HG03196 (cell line): Measurements from ENCODE around the gene ZER1.
"Not testable (repeated sequence)": the region's sequence is repeated elsewhere in the genome, so short reads cannot be mapped to it uniquely, and the experiment has no call there.

ENCODE experiments used
- ATAC-seq: cut with Tn5 transposase; IDR thresholded peaks from one replicate; pipeline ENCODE4 v1.9.1; 2021; ENCODE audit not compliant: unreplicated experiment

Gene ZER1

GRCh38 chr9:128788445-128788844 is 16.7 kb upstream of the ZER1 start:
- ATAC-seq: no peak

- no peak for ATAC-seq
These were observed 15.9 kb upstream of the ZER1 start for GRCh38 chr9:128787659-128788058.

- peak; percentile 83 for ATAC-seq
These were observed 15.2 kb upstream of the ZER1 start, which contains the start of gene TBC1D13 for GRCh38 chr9:128786681-128787601. Gene TBC1D13, plus strand, starts transcription at chr9:128787253. Its CDS starts 101 bp downstream, at chr9:128787354.

DNA sequence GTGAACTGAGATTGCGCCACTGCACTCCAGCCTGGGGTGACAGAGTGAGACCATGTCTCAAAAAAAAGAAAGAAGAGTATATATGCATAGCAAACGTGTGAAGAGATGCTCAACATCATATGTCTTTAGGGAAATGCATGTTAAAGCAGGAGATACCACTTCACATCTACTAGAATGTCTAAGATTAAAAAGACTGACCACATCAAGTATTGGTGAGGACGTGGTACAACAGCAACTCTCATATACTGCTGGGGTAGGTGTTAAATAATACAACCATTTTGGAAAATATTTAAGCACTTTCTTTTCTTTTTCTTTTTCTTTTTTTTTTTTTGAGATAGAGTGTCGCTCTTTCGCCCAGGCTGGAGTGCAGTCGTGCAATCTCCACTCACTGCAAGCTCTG is 13.7 kb upstream of the ZER1 start:
- no peak for ATAC-seq

DNA sequence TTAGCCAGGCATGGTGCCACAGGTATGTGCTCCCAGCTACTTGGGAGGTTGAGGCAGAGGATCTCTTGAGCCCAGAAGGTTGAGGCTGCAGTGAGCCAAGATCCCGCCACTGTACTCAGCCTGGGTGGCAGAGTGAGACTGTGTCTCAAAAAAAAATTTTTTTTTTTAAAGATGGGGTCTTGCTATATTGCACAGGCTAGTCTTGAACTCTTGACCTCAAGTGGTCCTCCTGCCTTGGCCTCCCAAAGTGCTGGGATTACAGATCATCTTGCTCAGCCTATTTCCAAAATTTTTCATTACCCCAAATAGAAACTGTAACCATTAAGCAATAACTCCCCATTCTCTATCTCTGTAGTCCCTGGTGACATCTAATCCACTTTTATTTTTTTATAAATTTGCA is 10.9 kb upstream of the ZER1 start:
- no peak for ATAC-seq

DNA sequence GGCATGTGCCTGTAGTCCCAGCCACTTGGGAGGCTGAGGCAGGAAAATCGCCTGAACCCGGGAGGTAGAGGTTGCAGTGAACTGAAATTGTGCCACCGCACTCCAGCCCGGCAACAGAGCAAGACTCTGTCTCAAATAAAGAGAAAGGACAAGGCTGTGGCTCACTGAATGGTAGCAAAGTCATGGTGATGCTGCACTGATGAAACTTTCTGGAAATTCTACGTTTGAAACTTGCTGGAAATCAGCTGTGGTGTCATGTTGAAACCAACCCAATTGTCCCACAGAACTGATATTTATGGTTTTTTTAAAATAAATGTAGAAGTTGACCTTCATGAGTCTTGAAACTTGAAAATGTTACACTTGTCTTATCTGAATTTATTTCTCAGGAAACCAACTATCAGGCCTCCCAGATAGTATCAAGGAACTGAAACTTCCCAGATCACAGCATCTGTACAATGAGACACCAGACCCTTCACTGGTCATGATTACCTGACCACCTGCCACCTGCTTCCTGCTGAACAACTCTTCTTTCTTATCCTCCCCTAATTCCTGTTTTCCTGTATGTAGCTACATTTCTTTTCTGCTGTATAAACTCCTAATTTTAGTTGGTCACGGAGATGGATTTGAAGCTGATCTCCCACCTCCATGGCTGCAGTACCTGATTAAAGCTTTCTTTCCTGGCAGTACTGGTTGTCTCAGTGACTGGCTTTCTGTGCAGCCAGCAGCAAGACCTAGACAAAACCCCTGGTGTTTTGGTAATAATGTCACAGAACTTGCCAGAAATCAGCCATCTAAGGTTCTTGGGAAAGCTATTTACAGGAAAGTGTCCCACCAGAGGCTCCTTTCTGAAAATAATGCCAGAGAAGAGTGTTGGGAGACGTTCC is 9.7 kb upstream of the ZER1 start:
- ATAC-seq: no peak

GRCh38 chr9:128780093-128780492 is 8.4 kb upstream of the ZER1 start:
- not testable (repeated sequence) for ATAC-seq

DNA sequence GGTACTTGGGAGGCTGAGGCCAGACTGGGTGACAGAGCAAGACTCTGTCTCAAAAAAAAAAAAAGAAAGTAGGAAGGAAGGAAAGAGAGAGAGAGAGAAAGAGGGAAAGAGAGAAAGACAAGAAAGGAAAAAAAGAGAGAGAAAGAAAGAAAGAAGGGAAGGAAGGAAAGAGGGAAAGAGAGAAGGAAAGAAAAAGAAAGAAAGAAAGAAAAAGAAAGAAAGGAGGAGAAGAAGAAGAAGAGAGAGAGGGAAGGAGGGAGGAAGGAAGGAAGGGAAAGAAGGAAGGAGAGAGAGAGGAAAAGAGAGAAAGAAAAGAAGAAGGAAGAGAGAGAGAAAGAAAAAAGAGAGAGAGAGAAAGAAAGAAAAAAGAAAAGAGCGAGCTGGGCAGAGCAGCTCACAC is 3.1 kb upstream of the ZER1 start:
- ATAC-seq: no peak

GRCh38 chr9:128773049-128773448 is 1.3 kb upstream of the ZER1 start:
- no peak for ATAC-seq

DNA sequence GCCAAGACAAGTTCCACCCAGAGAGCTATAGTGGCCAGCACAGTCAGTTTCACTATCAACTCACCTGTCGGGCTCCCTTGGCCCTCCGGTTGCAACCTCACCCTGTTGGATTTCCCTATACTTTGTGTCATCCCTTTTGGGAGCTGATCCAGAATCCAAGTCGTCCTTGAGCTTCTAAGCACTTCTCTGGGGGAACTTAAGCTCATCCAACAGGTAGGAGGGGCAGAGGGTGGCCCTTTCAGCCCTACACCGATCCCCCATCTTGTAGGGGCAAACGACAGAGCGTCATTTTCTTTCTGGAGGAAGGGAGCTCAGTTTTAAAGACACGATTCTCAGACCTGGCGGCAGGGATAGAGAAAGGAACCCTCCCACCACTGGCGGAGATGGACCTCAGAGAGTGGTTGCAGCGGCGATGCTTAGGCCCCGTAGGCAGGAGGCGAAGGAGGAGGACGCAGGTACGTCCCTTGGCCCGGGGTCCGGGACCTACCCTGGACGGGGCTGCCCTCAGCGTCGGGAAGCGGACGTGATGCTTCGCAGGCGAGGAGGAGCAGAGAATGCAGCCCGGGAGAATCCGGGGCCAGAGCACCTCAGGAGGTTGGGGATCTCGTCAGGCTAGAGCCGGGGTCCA is 519 bp downstream of the ZER1 start:
- peak; percentile 19 for ATAC-seq

GRCh38 chr9:128770286-128771030 is 1.3 kb downstream of the ZER1 start:
- ATAC-seq: no peak

GRCh38 chr9:128768606-128769005 is 3.1 kb downstream of the ZER1 start:
- ATAC-seq: no peak

- ATAC-seq: no peak
These were observed 6.2 kb downstream of the ZER1 start for GRCh38 chr9:128765499-128765898.

GRCh38 chr9:128764361-128764760 is 7.4 kb downstream of the ZER1 start:
- ATAC-seq: no peak

DNA sequence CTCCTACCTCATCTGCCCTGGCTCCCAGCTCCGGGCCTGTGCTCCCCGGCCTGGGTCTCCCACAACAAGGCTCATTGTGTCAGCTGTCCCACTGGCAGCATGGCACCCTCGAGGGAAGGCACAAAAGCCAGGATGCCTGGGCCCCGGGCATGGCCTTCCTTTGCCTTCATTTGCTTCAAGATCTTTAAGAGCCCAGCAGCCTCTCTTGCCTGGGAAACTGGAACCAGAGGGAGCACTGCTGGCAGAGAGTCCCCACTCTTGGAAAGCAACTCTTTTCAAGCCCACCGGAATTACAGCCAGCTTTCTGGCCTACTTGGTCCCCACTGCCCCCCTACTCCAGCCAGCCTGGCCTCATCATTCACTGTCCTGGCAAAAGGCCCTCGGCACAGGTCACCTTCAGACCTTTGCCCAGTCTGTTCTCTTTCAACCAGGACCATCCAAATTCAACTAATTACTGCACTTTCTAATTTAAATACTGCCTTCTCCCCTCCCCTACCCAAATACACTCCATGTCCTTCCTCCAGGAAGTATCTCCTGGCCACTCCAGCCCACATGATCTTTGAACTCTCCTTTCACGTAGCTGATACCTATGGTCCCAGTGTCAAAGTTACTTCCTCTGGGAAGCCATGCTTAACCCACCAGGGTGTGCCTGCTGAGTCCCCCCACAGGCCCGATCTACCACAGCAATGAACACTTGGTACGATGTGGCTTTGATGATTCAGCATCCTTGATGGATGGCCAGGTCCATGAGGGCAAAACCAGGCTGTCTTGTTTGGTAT is 8.9 kb downstream of the ZER1 start:
- no peak for ATAC-seq

- ATAC-seq: no peak
These were observed 14.1 kb downstream of the ZER1 start for GRCh38 chr9:128757602-128758001.

DNA sequence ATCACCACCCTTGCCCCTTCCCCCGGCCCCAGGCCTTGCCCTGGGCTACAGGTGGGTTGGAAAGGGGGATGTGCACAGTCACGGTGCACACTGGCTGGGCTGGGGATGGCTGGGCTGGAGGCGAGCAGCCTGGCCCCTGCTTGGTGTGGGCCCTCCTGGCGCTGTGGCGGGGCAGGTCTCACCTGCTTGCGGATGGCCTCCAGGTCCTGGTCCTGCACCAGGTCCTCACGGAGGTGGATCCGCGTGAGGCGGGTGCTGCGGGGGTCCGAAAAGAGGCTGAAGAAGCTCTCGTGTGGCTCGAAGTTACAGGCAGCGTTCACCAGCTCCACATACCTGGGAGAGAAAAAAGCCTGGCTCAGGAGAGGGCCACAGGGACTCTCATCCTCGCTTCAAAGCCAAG is 18.1 kb downstream of the ZER1 start:
- ATAC-seq: no peak

DNA sequence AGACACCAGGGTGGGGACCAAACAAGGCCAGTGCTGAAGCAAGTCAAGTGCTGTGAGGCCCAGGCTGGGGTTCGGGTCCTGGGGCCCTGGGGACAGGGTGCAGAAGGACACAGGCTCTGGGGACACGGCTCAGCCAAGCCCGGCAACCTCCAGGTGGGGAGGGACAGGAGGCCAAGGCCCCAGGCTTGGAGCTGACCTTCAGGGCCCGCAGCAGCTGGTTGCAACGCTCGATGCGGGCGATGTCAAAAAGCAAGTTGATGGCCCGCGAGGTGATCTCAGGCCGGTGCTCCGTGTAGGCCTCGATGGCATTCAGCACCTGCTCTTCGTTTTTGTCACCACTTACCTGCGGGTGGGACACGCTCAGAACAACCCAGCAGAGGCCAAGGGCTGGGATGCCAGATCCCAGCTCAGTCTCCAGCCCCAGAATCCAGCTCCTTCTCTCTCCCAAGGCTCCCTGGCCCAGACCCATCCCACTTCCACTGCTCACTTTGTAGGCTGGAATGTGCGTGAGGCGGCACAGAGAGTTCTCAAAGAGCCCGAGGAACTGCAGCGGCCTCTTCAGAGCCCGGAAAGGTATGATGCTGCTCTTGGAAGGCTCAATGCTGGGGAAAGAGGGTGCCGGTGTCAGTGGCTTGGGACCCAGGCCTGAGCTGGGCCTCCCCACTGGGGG is 20.7 kb downstream of the ZER1 start:
- ATAC-seq: no peak

DNA sequence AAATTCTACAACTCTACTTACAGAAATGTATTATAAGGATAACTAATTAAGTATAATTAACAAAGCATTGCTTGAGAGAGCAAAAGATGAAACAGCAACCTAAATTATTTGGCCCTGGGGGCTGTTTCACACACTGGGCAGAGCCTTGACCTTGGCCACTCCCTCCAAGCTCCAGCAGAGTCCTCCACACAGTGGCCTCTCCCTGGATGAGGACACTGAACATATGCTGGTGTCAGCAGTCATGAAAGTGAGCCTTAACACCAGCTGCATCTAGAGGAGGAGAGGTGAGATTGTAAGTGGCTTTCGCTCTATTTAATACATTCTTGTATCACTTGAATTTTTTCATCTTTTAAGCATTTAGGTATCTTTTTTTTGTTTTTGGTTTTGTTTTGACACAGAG is 24.5 kb downstream of the ZER1 start:
- ATAC-seq: no peak
